HG03571 (cell line): Measurements from ENCODE around the gene TNS1.

Experiments used
- ATAC-seq: cut with Tn5 transposase; IDR thresholded peaks from one replicate; pipeline ENCODE4 v1.9.1; 2021; ENCODE audit not compliant: unreplicated experiment

TNS1 gene

GRCh38 chr2:217877866-217878265, 124.9 kb downstream of the TNS1 start:
- ATAC-seq, result no peak

- no peak for ATAC-seq
These were observed 126.6 kb downstream of the TNS1 start for GRCh38 chr2:217876253-217876570.

DNA sequence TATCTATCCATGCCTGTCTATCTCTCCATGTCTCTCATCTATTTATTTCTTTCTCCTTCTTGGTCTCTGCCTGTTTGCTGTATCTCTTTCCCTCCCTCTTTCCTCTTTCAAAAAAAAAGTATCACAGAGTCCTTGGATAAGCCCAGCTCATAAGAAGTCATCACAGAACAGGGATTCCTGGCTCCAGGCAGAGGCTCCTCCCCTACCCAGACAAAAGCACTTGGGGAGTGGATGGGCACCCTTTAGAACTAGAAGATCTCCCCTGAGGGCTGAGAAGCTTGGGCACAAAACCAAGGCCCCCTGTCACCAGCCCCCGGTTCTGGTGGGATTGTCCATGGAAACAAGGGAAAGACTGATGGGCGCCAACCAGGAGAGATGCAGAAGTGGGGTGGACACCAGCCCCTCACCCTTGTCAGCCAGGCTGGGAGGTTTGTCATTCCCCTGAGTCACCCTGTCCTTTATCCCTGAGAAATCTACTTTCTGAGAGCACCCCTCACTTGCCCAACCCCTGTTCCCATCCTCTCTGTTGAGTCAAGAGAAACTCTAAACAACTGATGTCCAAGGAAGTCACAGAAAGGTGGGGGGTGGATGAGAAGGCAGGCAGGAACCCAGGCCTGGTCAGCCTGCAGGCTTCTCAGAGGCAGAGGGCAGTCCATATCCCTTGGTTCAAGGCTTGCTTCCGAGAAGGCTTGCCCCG, 127.1 kb downstream of the TNS1 start:
- ATAC-seq, result no peak

GRCh38 chr2:217875138-217875537, 127.7 kb downstream of the TNS1 start:
- no peak for ATAC-seq

- ATAC-seq, result no peak
These were observed 129.4 kb downstream of the TNS1 start for GRCh38 chr2:217873371-217873770.

- ATAC-seq, result no peak
These were observed 130.5 kb downstream of the TNS1 start for GRCh38 chr2:217872319-217872718.

DNA sequence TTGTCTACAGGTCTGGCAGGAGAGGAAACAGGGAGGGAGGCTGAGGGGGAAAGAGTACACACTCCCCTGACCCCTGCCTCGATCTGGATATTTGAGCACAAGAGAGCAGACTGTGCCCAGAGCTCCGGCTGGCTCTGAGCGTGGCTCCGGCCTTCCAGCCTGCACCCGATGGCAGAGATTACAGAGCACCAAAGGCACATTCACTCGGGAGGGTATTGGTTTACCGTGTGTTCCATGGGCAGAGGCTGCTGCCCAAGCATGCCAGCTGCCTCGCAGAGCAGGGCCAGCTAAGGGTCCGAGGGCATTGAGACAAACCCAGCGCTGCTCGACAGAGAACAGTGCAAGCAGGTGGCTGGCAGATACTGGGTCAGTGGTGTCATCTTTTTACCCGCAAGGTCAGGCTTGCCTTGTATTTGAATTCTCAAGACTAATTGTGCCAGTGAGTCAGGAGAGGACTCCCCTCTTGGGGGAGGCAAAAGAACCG, 132.2 kb downstream of the TNS1 start:
- ATAC-seq, result no peak

DNA sequence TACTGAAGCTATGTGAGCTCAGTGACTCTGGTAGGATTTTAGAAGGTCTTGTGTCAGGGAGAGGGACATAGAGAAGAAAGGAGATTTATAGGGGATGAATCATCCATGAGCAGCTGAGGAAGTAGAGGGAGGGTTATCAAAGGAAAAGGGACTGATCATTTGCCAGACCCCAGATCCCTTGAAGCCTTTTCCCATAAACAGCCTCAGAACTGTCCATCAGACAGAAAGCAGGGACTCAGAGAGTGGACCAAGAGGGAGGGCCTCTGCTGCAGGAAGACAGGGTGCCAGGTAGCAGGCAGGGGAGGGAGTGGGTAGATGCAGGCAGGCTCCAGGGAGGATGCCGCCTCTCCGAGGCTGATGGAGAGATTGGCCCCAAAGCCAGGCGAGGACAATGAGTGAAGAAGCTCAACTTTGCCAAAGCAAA, 133.9 kb downstream of the TNS1 start:
- no peak for ATAC-seq

DNA sequence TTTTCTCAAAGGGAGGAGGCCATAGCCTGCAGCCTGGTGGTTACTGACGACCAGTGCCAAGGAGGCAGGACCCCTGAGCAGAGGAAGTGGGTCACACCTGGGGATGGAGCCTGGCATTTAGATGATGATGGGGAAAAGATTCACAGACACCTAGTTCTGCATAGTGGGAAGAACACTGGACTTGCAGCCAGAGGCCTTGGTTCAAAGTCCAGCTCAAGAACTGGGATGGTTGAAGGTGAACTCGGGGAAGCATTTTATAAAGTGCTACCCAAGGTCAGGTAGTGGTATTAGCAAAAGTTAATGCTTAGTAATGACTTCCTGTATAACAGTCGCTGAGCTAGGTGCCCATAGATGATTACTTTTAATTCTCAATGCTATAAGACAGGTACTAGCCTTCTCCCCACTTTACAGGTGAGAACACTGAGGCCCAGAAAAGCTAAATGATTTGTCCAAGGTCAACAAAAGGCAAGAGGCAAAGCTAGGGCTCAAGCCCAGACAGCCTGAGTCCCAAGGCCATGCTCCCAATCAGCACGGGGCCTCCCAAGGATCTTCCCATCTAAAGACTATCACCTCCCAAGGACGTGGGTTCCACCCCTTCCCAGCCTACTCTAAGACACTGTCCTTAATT, 134.4 kb downstream of the TNS1 start:
- ATAC-seq, result no peak

DNA sequence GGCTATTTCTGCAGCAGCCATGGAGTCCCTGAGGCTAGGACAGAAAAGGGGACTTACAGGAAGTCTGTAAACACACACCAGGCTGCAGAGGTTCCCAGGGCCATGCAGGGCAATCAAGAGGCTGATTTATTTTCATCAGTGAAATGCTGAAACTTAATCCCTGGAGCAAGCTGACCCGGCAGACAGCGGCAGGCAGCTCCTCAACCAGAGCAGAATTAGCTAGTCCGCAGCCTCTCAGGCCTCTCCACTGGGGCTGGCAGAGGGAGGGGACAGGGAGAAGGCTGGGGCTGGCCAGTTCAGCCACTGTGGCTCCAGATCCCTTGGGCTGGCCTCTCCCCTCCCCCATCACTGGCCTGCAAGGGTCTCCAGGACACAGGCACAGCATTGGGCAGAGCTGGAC, 136.3 kb downstream of the TNS1 start:
- ATAC-seq, result no peak

GRCh38 chr2:217864963-217865772, 137.6 kb downstream of the TNS1 start:
- peak; percentile 68 for ATAC-seq

DNA sequence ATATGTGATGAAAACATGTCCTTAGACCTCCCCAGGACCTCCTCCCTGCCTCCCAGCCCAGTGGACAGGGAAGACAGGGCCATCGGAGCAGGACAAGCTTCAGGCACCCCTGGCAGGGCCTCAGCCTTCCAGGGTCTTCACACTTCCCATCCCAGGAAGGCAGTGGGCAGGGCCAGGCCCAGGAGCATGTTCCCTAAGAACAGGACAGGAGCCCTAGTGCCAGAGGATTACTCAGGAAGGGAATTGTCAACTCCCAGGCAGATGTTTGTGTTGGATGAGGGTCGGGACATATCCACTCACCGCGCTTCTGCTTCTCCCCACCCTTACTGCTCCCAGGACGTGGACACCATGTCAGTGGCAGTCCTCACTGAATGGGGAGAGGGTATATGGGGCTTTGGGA, 138.9 kb downstream of the TNS1 start:
- ATAC-seq, result no peak

GRCh38 chr2:217861334-217861877, 141.4 kb downstream of the TNS1 start:
- ATAC-seq, result no peak

DNA sequence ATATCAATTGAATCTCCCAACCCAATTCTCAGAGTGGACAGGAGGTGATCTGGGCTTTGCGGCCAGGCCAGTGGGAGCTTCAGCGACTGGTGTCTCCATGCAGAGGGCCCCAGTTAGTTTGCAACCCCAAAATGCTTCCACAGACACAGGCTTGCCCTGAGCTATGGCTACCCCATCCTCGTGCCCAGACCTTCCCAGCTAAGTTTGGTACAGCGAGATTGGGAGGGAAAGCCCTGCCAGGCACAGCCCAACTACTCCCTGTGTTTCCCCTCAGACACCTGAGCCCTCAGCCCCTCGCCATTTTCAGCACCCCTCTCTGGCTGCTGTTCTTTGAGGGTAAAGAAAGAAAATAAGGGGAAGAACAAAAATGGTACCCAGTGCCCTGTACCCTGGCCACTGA, 142.9 kb downstream of the TNS1 start:
- ATAC-seq, result no peak

DNA sequence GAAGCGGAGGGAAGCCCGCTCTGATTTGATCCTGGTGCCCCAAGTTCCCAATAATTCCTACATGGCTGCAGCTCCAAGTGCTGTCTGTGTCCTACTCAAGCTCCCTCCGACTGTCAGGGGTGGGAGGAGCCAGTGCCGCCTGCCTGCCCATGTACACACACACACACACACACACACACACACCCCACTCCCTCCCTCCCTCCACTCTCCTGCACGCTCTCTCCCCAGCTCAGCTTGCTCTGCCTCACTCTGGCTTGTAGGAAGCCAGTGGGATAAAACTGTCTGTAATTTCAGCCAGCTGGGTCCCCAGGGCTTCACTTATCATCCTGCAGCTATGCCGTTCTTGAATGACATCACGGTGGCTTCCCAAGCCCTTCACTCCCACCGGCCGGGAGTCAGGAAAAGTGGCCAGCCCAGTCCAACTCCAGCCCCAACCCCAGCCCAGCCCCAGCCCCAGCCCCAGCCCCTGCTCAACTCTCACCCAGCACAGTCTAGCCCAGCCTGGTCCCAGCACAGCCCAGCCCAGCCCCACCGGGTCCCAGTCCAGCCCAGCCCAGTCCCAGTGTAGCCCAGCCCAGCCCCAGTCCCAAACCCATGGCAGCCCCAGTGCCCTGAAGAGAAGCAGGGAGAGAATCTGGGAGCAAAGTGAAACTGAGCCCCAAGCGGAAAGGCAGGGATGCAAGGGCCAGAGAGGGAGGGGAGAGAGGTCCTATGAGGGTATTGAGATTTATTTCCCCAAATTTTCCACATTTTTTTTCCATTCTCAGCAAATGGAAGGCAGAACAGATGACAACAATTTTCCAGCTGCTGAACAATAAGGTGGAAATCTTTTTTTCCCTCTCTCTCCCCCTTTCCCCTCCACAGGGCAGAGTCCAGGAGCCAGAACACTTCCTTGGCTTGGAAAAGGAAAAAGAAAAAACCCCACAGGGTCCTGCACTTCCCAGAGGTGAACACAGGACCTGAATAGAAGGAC, 144.0 kb downstream of the TNS1 start:
- no peak for ATAC-seq

GRCh38 chr2:217857624-217858506, 144.9 kb downstream of the TNS1 start:
- ATAC-seq, result no peak

GRCh38 chr2:217856871-217857270, 145.9 kb downstream of the TNS1 start:
- no peak for ATAC-seq

DNA sequence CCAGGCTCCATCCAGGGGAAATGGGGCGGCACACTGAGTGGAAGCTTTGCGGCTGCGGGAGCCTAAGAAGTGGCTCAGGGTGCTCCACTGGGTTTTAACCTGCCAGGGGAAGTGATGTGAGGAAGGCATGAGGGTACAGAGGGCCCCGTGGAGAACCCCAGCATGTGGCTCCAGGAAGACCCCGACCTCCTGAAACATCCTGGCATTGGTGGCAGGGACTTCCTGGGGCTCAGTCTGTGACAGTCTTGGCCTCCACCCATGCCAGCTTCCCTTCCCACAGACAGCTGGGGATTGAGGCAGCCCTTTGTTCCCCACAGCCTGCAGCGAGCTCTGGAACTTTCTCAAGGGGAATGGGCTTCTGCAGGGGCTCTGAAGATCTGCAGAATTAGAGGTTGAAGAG, 146.6 kb downstream of the TNS1 start:
- ATAC-seq, result no peak

- ATAC-seq, result no peak
These were observed 147.9 kb downstream of the TNS1 start for GRCh38 chr2:217854684-217855420.
